Activated CD8-positive, alpha-beta memory T cell treated with anti-CD3 and anti-CD28 coated beads, Interleukin-2, amount 50 U/mL, for 24 hours (primary cell): ENCODE results near the gene GALNT2.

Experiments
- DNase-seq: peaks from one replicate; pipeline ENCODE4 v3.0.0-alpha.2; 2020; ENCODE audit errors: extremely low read depth

The GALNT2 gene

DNA sequence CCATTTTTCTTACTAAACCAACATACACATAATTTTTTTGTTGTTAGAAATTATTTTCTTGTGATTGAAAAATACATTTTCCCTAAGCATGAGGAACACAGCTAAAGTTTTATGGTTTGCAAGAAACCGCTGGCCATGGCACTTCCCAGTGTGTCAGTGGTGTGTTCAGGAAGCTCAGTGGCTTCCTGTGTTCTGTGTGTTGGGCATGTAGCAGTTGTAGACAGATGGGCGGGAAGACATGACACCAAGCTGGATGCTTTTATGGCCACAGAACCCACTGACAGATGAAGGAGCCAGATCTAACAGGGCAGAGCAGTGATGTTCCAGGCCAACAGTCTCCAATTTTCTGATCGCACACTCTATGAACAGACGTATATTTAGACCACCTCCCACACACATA lies 119.8 kb downstream of the GALNT2 start:
- DNase-seq = no peak

DNA sequence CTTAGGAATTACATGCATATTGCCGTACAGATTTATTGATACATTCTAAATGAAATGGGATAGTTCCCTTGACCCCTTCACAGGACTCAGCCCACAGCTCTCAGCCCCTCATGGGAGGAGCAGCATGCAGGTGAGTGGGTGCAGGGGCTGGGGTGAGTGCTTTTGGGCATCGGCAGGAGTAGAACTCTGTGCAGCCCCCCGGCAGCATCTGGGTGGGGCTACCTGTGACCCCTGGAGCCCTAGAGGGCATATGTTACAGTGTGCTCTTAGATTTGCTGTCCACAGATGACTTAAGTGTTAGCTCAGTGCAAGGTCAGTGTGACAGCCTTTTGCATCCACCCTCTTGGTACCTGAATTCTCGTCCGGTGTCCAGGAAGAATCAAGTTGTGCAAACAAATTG lies 120.3 kb downstream of the GALNT2 start:
- DNase-seq = no peak

DNA sequence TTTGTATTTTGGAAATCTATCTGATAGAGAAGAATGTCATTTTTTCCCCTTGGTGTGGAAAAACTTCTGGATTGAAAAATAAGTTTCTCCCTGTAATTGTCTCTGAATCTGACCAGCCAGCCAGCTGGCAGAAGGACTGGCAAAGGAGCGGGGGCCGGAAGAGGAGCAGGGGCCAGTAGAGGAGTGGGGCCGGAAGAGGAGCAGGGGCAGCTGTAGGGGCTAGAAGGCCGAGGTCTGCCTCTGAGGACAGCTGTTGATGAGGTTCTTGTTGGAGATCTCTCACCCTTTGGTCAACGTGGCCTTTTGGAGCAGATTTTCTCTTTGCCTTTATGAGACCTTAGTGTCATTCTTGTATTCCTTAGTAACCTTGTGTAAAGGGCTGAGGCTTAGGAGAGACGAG lies 121.8 kb downstream of the GALNT2 start:
- DNase-seq = no peak

- no peak for DNase-seq
These were observed 122.3 kb downstream of the GALNT2 start for GRCh38 chr1:230189341-230189740.

GRCh38 chr1:230189824-230190223 lies 122.8 kb downstream of the GALNT2 start:
- no peak for DNase-seq

- DNase-seq = no peak
These were observed 124.2 kb downstream of the GALNT2 start for GRCh38 chr1:230191079-230191804.

DNA sequence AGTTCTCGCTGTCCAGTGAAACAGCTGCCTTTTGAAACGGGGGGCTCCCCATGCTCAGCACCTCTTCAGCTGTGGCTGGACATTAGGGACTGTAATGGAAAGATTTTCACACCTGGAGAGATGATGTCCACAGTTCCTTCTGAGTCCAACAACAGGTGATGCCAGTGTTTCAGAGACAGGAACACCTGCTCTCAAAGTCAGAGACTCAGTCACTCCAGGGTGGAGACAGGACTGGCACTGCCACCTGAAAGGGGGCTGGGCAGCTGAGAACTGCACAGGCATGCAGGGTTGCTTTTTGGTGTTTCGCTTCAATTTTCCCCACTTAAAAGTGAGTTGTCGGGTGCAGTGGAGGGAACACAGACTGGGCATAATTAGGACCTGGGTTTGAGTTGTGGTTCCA lies 124.8 kb downstream of the GALNT2 start:
- DNase-seq = no peak

DNA sequence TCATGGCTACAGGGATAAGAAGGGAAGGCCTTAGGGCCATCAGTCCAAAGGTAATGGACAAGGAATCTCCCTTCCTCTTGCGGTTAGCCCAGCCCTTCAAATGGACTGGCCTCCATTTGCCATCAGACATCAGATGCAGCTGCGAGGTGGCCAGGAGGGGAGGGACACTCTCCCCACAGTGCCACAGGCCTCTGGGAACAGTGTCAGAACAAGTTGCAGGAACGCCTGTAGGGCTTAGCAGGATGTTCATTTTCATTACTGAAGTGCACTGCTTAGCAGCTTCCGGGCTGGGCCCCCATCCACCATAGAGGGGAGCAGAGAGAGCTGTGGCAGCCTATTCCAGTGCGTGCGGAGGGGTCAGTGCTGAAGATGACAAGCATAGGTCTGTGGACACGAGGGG lies 127.5 kb downstream of the GALNT2 start:
- DNase-seq = no peak

DNA sequence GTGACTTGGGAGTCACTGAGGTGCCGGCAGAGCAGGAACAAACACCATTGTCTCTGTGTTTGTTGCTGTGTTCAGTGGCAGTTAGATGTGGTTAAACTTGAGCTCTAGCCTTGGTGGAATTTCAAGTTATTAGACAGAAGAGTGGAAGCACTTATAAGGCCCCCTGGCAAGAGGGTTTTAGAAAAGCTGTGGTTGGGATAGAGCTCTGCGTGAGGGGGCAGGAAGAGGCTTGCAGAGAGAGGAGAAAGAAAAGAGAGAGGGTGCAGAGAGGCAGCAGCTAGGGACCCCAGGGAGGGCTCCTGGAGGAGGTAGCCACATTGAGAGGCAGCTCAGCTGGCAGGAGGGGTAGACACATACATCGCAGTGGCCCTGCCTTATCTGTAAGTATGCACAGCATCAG lies 128.2 kb downstream of the GALNT2 start:
- DNase-seq = no peak

DNA sequence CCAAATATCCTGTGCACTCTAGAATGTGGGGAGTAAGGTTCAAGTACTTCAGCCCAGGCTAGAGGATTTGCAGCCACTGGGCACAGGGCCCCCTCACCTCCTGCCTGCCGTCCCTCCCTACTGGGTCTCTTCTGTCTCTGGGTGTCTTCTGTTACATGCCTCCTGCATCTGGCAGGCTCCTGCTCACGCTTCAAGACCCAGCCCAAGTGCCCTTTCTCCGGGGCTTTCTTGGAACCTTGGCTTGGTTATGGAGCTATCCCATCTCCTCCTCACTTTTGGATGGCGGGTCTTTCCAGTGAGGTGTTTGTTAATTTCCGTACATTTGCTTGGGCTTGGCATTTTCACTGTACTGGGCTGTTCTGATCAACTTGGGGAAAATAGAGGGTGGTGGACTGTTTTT lies 129.0 kb downstream of the GALNT2 start:
- DNase-seq = no peak

GRCh38 chr1:230197644-230198567 lies 130.9 kb downstream of the GALNT2 start:
- DNase-seq = no peak

- DNase-seq = no peak
These were observed 132.0 kb downstream of the GALNT2 start for GRCh38 chr1:230199034-230199433.

DNA sequence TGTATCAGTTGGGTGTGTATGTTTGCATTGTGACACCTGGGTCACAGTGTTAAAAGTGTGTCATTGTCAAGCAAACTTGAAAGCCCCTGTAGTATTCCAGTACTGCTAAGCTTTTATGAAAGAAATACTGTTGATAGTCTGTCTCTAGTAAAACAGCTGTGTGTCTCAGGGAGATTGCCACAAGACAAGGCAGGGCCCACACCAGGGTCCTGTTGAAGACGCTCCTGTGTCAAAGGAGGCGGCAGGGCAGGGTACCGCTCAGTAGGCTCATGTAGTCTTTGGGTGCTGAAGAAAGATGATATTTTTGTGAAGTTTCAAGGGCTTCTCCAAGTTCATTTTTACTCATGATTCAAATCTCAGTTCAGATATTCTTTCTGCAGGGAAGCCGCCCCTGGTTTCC lies 132.5 kb downstream of the GALNT2 start:
- no peak for DNase-seq

DNA sequence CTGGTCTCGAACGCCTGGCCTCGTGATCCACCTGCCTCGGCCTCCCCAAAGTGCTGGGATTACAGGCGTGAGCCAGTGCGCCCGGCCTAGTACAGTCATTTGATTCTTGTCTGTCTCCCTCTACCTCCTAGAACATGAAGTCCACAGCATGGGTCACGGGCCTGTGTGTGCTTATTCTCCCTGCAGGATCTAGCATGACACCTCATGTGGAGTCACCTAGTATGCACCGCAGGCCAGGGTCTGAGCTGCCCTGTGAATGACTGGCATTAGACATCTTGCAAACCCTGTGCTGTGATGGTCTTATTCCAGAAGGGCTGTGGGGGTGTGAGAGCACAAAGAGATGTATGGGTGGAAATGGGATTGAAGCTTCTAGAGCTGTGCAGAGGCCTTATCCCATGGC lies 133.2 kb downstream of the GALNT2 start:
- DNase-seq = no peak

DNA sequence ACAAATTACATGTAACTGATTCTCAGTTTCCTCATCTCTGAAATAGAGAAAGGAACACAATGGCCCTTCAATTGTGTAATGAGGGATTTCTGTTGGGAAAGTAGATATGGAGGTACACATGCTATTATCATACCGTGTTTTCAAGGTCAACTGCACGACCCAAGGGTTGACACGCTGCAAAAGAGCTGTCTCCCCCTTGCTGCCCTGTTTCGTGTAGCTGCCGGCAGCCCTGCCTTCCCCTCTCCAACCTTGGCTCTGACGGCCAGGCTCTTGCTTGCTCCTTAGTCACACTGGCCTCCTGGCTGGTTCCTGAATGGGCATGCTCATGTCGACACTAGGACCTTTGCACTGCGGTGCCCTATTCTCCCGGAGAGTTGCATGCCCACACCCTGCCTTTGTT lies 134.4 kb downstream of the GALNT2 start:
- no peak for DNase-seq

DNA sequence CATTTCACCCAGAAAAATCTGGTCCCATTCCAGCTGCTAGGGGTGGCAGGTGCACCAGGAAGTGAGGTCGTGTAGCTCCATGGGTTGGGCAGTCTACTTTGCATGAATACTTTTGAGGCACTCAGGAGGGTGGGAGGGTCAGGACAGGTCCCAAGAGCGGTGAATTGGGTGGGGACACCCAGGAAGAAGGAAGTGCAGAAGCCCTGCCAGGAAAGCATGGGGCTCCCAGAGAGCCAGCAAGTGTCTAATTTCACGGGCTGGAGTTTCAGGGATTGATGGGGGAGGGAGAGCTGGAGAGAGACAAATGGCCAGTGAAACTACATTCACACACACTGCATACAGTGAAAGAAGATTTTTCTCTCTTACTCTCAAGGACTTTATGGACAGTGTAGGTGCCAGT lies 137.8 kb downstream of the GALNT2 start:
- DNase-seq = no peak

DNA sequence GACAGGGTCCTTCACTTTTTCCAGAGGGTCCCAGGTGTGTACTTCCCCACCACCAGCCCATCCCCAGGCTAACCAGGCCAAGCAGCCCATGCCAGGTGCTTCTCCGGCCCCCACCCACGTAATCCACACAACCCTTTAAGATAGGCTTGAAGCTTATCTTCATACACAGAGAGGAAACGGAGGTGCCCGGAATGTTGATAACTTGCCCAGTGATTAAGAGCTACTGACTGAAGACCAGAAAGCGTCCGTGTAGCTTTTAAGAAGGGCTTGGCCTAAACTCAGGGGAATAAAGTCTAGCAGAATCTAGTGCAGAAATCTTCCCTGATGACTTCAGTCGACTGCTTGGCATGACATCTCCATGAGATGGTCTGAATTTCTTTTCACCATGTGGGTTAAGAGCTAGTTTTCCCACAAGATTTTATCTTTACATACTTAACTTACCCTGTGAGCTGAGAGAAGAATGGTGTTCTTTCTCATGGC lies 138.7 kb downstream of the GALNT2 start:
- no peak for DNase-seq

- DNase-seq = no peak
These were observed 139.2 kb downstream of the GALNT2 start for GRCh38 chr1:230206207-230206606.

DNA sequence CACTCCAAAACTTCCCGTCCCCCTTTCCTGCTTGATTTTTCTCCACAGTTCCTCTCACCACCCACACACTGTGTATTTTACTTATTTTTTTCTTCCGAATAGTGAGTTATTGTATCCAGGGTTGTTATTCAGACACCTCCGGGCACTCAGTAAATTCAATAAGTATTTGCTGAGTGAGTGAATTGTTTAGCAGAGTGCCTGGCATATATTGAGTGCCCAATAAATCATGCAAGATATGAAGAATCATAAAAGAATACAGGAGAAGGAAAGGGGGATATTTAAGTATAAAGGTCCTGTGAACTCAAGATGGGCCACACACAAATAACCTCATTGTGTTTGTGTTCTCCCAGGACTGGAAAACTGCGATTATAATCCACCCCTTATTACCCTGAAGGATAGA lies 139.9 kb downstream of the GALNT2 start:
- no peak for DNase-seq

GRCh38 chr1:230207598-230207997 lies 140.6 kb downstream of the GALNT2 start:
- DNase-seq = no peak

GRCh38 chr1:230208619-230209261 lies 141.7 kb downstream of the GALNT2 start:
- DNase-seq = no peak

GRCh38 chr1:230210326-230210980 lies 143.4 kb downstream of the GALNT2 start:
- no peak for DNase-seq
